HCT116 (cell line): ENCODE data around the gene CYGB.

Source experiments
- CEBPB ChIP-seq: IDR thresholded peaks from 2 replicates; pipeline ENCODE4 v1.6.1; 2012; ENCODE audit warnings: low read depth
- CTCF ChIP-seq, 3 experiments: fragments of 200-600 bp in 1 of 3; sonication (generic) in 1 of 3; IDR thresholded peaks in 2 of 3; conservative IDR thresholded peaks in 1 of 3; 2 replicates each; pipeline ENCODE4 v1.5.1; 2012 to 2017; ENCODE audit warnings: low read depth in 2 of 3, low read length in 2 of 3, antibody characterized with exemption in 1 of 3, borderline replicate concordance in 1 of 3, control low read depth in 1 of 3, mild to moderate bottlenecking in 1 of 3, mixed read lengths in 1 of 3, mixed run types in 1 of 3, moderate library complexity in 1 of 3; ENCODE audit not compliant: insufficient read depth in 1 of 3
- EGR1 ChIP-seq: IDR thresholded peaks from 2 replicates; pipeline ENCODE4 v1.6.1; 2012; ENCODE audit warnings: low read depth
- EZH2phosphoT487 ChIP-seq: fragments of 200-600 bp; IDR thresholded peaks from 2 replicates; pipeline ENCODE4 v1.6.1; 2018; ENCODE audit warnings: antibody characterized with exemption, borderline replicate concordance
- POLR2A ChIP-seq: IDR thresholded peaks from 2 replicates; pipeline ENCODE4 v1.7.0; 2011; ENCODE audit warnings: borderline replicate concordance; ENCODE audit not compliant: insufficient read depth, insufficient read length; ENCODE audit errors: extremely low read depth
- POLR2AphosphoS5 ChIP-seq: IDR thresholded peaks from 2 replicates; pipeline ENCODE4 v1.6.1; 2011; ENCODE audit warnings: mild to moderate bottlenecking, low read depth, low read length, moderate library complexity
- REST ChIP-seq: IDR thresholded peaks from 2 replicates; pipeline ENCODE4 v1.6.1; 2012; ENCODE audit warnings: low read depth
- SRF ChIP-seq: IDR thresholded peaks from 2 replicates; pipeline ENCODE4 v1.6.1; 2012; ENCODE audit warnings: low read depth
- YY1 ChIP-seq: IDR thresholded peaks from 2 replicates; pipeline ENCODE4 v1.6.1; 2011; ENCODE audit warnings: low read length, low read depth, moderate library complexity, mild to moderate bottlenecking; ENCODE audit not compliant: insufficient replicate concordance; ENCODE audit errors: extremely low read depth

- TF ChIP-seq CTCF (IDR thresholded peaks at IDR 0.05 in 2 of 3, conservative IDR thresholded peaks at IDR 0.05 in 1 of 3; ENCODE audit: borderline replicate concordance in 1 of 3, insufficient read depth in 1 of 3, low read depth in 2 of 3, low read length in 2 of 3) = no peak
- TF ChIP-seq EZH2phosphoT487 = no peak
- no peak for TF ChIP-seq REST
- no peak for TF ChIP-seq EGR1
- no peak for TF ChIP-seq SRF
- peak; percentile 50; the same call in 1 of the 2 replicates for TF ChIP-seq POLR2AphosphoS5
- no peak for TF ChIP-seq CEBPB
- no peak for TF ChIP-seq POLR2A
- no peak for TF ChIP-seq YY1
Observed at GRCh38 chr17:76566988-76567431, 29.5 kb upstream of the CYGB start.
